ENCODE results near the gene HBG1.

- TF ChIP-seq CSRNP3 (CRISPR knock-in tag; IDR thresholded peaks at IDR 0.05) (no peak), PPARA (CRISPR knock-in tag; IDR thresholded peaks at IDR 0.05; ENCODE audit: borderline replicate concordance) (no peak), CREB5 (CRISPR knock-in tag; IDR thresholded peaks at IDR 0.05; ENCODE audit: low read depth) (no peak), ZNF565 (CRISPR knock-in tag; conservative IDR thresholded peaks at IDR 0.05; ENCODE audit: low read depth) (no peak), SNAI2 (CRISPR knock-in tag; IDR thresholded peaks at IDR 0.05) (no peak), ESRRG (CRISPR knock-in tag; IDR thresholded peaks at IDR 0.05) (no peak), BACH2 (CRISPR knock-in tag; IDR thresholded peaks at IDR 0.05; ENCODE audit: borderline replicate concordance) (no peak), ZNF8 (CRISPR knock-in tag; IDR thresholded peaks at IDR 0.05) (no peak), ISL1 (CRISPR knock-in tag; IDR thresholded peaks at IDR 0.05) (no peak), OSR1 (CRISPR knock-in tag; IDR thresholded peaks at IDR 0.05) (no peak)
Observed at GRCh38 chr11:5247472-5248192, 2.0 kb downstream of the HBG1 start.

Measured in SK-N-SH treated with all-trans-retinoic acid at 6 μM for 48 hours (cell line).